ENCODE data around the gene BPIFB2.

The BPIFB2 gene

GRCh38 chr20:32986331-32986966 is 21.1 kb upstream of the BPIFB2 start:
- DNase-seq: no peak

GRCh38 chr20:32987044-32987825 is 20.3 kb upstream of the BPIFB2 start:
- no peak for DNase-seq

- DNase-seq: no peak
Measured at GRCh38 chr20:32988008-32988407, 19.5 kb upstream of the BPIFB2 start.

- no peak for DNase-seq
Measured at GRCh38 chr20:32989507-32990283, 17.8 kb upstream of the BPIFB2 start.

- no peak for DNase-seq
Measured at GRCh38 chr20:32990426-32990825, 17.1 kb upstream of the BPIFB2 start.

GRCh38 chr20:32991383-32991782 is 16.1 kb upstream of the BPIFB2 start:
- no peak for DNase-seq

GRCh38 chr20:32991792-32992641 is 15.5 kb upstream of the BPIFB2 start:
- no peak for DNase-seq

GRCh38 chr20:32993496-32994050 is 13.9 kb upstream of the BPIFB2 start:
- no peak for DNase-seq

GRCh38 chr20:32995802-32996201 is 11.7 kb upstream of the BPIFB2 start:
- DNase-seq: no peak

GRCh38 chr20:32997431-32997830 is 10.1 kb upstream of the BPIFB2 start:
- DNase-seq: no peak

GRCh38 chr20:32999603-33000250 is 7.8 kb upstream of the BPIFB2 start:
- DNase-seq: no peak

GRCh38 chr20:33000802-33001466 is 6.6 kb upstream of the BPIFB2 start:
- DNase-seq: no peak

- no peak for DNase-seq
Measured at GRCh38 chr20:33002087-33002808, 5.3 kb upstream of the BPIFB2 start.

GRCh38 chr20:33004141-33004751 is 3.3 kb upstream of the BPIFB2 start, which contains the start of gene SUN5:
SUN5 (minus strand) TSS chr20:33004433; CDS start chr20:33004340, 93 bp downstream.
- DNase-seq: no peak

- peak; percentile 17 for DNase-seq
Measured at GRCh38 chr20:33005132-33005566, 2.4 kb upstream of the BPIFB2 start.

GRCh38 chr20:33005908-33006775 is 1.4 kb upstream of the BPIFB2 start:
- DNase-seq: no peak

- DNase-seq: no peak
Measured at GRCh38 chr20:33006776-33007375, 628 bp upstream of the BPIFB2 start.

Measured in NCI-H146 (cell line).